ENCODE data around the gene NFATC2.

Gene NFATC2

GRCh38 chr20:51512645-51513044, 29.9 kb downstream of the NFATC2 start:
- peak; percentile 61 for DNase-seq

DNA sequence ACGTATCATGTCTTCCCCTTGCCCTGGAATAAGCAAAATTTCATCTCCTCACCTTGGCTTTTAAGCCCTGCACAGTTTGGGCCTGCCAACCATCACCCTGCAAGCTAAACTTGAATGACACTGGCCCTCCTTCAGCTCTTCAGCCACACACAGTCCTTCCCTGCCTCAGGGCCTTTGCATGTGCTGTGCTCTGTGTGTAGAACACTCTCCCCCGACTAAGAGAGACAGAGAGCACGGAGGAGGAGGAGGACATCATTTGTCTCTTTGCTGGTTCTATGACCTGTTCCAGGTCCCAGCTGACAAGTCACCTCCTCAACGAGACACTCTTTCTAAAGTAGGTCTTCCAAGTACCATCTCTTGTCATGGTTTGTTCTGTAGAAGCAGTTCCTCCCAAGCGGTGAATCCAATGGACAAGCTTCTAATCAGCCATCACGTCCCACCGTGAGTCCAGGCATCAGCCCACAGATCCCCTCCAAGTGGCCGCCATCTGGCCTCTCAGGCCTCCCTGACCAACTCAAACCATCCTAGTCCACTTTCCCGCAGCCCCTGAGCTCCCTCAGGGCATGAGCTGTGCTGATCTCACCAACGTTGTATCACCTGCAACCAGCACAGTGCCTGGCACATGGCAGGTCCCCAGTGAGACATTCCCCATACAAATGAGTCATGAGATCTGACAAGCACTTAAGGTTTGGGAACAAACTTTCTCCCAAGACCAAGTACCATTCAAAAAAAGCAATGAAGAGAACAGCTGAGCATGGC, 30.5 kb downstream of the NFATC2 start:
- no peak for DNase-seq

GRCh38 chr20:51510936-51511605, 31.4 kb downstream of the NFATC2 start:
- no peak for DNase-seq

- no peak for DNase-seq
Observed at GRCh38 chr20:51510169-51510568, 32.4 kb downstream of the NFATC2 start.

DNA sequence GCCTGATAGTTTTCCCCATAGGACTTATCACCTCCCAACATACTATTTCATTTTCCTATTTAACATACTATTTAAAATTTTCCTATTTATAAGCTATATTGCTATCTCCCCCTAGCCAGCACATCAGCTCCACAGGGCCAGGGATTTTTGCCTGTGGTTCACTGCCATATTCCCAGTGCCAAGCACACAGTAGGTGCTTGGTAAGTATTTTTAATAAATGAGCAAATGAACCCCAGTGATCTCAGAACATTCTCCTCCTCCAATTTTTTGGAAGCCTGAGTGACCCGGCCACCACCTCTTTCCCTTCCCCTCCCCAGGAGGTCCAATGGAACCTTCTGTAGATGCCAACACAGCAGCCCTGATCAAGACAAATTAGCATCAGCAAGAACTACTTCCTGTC, 33.3 kb downstream of the NFATC2 start:
- DNase-seq = no peak

DNA sequence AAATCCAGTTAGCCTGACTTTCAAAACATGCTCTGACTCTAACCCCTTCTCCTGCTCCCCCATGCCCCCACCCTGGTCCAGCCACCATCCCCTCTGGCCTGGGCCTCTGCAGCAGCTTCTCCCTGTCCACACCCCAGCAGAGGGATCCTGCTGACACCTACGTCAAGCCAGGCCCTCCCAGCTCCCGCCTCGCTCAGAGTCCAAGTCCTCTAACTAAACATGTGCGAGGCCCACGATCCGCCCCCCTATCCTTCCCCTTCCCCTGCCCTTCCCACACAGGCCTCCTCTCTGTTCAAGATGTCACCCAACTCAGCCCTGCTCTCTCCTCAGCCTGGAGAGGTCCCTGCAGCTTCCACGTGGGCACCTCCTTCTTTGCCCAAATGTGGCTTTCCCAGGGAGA, 33.7 kb downstream of the NFATC2 start:
- no peak for DNase-seq

- DNase-seq = no peak
Observed at GRCh38 chr20:51508158-51508557, 34.4 kb downstream of the NFATC2 start.

DNA sequence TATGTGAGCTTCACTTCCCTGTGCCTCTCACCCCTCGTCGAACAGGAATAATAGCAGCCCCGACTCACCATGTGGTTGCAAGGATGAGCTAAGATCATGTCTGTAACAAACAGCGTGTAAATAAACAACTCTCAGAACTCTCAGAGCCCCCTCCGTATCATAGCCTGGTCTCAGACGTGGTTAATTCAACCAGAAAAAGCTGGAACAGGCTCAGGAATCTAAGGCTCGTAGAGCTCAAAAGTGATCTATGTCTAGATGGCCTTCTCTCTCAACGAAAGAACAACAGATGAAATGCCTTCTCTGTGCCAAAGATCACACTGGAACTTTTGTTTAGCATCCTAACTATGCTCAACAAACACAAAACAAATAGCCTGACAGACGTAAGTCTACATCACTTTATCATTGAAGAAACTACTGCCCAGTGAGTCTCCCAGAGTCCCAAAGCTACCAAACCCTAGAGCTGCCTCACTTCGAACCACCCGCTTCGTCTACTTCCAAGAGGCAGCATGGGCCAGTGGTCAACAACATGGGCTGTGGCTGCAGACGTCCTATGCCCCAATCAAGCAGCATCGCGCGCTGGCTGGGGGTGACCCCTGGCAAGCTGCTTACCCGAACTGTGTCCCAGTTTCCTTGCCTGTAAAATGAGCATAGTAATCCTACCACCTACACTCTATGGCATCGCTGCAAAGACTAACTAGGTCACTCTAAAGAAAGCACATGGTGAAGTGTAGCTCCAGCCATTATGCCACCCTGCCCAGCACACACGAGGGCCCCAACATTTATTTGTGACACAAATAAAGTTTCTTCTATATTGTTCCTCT, 35.1 kb downstream of the NFATC2 start:
- no peak for DNase-seq

DNA sequence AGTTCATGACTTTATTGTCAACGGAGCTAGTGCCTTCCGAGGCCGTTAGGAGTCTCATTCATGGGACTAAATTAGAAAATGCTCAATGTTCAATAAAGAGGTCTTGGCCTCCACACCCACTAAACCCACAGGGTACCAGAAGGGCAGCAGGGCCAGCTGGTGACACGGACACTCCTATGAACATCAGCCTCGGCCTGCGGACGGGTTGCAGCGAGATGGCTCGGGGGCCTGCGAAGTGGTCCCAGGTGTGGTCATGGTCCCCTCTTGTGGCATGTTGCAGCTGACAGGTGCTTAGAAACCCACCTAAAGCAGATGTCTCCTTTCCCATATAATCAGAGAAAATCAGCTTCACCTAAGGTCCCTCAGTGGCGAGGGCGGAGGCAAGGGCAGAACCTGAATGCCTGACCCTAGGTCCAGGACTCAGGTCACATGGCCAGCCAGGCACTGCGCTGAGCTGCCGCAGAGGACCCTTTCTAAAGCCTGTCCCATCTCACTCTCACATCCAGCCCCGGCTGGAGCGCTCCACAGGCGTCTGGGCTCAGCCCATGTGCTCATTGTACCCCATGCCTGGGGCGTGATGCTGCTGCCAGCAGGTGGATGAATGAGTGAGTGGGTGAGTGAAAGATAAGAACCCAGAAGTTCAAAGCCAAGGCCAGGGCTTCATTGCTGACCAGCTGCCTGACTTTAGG, 35.8 kb downstream of the NFATC2 start:
- DNase-seq = no peak

- DNase-seq = no peak
Observed at GRCh38 chr20:51505566-51505965, 37.0 kb downstream of the NFATC2 start.

- DNase-seq = no peak
Observed at GRCh38 chr20:51503376-51503775, 39.1 kb downstream of the NFATC2 start.

DNA sequence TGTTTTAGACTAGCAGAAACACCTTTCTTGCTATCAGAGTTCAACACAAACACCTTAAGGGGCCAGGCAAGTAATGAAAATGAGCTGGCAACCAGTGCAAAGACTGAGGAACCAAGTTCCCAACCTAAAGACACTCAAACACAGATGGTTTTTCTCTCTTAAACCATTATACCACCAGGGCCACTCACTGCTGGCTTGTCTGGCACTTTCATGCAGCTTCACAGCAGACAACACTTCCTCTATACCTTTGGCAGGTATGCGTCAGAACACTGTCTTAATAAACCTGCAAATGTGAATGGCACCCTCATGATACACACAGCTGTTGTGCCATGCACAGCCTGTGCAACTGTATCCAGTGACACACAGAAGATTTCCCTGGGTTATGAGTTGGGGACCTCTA, 41.6 kb downstream of the NFATC2 start:
- no peak for DNase-seq

DNA sequence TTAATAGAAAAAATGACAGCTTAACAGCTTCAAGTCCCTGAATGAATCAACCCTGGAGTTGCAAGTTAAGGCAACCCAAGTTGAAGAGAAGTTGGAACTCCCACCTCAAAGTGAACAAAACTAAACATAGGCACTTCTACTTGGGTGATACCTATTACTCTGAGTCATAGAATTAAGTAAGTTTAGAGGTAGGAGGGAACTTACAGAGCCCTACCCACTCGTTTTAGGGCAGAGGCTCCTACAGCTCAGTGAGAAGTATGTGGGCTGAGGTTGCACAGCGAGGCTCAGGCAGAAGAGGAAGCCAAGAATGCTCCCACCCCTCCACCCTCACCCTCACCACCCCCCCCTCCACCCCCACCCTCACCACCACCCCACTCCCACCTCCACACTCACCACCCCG, 42.2 kb downstream of the NFATC2 start:
- DNase-seq = peak; percentile 77

GRCh38 chr20:51498765-51499540, 43.6 kb downstream of the NFATC2 start:
- DNase-seq = no peak

- peak; percentile 86 for DNase-seq
Observed at GRCh38 chr20:51497542-51498467, 44.7 kb downstream of the NFATC2 start.

DNA sequence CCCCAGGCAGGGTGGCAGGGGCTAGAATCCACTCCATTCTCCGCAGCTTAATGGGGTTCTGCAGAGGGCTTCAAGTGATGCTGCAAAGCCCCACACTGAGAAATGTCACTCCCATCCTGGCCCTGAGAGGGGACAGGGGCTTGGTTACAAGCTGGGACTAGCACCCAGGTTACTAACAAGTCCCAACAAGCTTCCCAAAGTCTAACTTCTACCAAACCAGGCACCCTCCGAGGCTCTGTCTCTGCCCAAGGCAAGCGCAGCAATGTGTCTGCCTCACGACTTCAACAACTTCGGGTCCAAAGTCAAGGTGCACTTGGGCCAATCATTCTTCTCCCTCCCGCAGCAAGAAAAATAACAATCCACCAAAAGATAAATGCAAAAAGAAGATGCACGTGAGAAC, 45.6 kb downstream of the NFATC2 start:
- DNase-seq = no peak

- peak; percentile 50 for DNase-seq
Observed at GRCh38 chr20:51495921-51496545, 46.5 kb downstream of the NFATC2 start.

DNA sequence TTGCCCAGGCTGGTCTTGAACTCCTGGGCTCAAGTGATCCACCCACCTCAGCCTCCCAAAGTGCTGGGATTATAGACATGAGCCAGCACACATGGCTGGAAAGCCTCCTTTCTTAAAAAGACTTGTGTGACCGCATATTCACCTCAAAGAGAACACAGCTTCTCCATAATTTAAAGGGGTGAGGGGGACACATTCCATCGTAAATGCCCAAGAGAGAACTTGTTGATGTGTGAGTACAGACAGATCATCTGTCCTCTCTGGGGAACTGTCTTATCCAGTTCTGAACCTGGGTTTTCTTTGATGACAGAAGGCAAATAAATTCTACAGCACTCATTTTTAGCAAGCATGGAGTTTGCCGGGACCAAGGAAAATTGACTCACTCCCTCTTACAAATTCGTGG, 47.2 kb downstream of the NFATC2 start:
- no peak for DNase-seq

DNA sequence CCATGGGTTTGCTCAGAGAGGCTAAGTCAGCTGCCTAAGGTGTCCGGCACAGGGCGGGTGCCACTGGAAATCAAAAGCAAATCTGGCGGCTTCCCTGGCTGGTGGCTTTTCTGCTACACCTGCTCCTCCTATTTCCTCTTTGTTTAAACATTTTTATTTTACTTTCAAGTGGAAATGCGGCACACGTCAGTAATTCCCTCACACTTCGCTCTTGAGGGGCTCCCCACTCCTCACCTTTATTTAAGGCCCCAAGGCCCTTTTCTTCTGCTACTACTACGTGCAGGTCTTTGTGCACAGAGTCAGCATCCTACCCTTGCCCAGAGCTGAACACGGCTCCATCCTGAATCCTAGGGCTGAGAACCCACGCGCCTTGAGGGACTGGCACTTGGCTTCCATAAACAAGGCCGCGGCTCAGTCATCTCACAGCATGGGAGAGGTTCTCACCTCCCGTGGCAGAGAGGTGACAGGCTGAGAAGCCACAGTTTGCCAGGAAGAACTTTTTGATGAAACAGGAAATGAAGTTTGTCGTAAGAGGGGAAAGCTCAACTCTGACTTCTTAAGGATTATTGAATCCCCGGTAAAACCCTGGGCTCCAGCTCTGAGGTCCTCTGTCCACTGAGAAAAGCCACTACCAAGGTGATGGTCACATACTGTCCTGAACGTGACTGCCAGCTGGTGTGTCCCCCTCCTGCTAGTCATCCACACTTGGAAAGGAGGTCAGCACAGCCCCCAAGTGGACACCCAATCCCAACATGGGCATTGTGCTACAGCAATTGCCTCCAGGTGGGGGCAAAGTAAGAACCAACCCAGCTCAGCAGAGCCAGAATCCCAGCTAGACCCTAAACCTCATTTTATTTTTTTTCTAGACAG, 48.0 kb downstream of the NFATC2 start:
- DNase-seq = no peak

GRCh38 chr20:51493346-51493791, 49.1 kb downstream of the NFATC2 start:
- DNase-seq = peak; percentile 22
